ENCODE measurements around the gene MSI2.

Gene MSI2

DNA sequence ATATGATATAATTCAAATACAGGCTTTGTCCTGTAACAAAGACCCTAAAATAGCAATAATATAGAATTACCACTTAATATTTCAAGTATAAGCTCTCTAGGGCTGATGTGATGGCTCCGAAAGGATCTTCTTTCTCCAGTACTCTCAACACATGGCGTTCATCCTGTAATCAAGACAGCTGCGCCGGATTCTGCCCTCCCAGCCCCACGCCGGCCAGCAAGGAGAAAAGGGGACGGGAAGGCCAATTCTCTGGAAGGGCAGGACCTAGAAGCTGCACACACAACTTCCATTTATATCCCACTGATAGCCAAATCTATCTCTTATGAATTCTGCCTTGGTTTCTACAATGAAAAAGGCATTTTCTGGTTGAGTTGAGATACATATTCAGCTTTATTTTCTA is 456.8 kb downstream of the MSI2 start:
- DNase-seq, result no peak

DNA sequence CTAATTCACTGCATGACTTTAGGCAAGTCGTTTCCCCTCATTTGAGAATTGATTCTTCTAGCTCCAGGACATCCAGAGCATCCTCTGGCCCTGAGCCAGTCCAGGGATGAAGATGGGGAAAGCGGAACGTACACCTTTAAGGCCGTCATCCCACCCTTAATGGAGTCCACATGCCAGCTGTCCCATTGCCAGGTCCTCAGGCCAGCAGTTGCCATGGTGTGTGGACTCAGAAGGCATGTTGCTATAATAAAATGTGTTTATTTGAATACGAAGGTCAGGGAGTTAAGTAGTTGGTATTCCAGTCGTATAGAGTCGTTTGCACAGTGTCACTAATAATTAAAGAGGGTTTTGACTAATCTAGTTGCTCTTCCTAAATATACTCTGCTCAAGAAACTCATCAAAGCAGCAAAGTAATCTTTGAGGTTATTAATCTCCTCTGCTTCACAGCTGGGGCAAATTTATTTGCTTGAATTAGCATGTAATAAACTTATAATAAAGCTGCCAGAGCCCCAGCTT is 458.4 kb downstream of the MSI2 start:
- peak; percentile 73 for DNase-seq

DNA sequence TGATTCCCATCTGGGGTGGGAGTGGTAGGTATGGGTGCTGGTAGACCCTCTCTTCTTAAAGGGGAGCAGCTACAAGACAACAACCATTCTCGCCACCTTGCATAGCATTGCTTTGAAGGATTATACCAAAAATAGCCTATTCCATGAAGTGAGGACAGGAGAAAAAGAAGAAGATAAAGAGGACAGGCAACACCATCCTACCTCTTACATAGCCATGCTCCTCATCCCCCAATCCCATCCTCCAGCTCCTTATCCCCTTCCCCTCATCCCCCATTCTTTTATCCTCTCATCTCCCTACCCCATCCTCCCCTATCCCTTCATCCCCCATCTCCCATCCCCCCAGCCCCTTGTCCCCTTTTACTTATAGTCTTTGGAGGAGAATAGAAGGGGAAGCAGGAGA is 459.7 kb downstream of the MSI2 start:
- no peak for DNase-seq

DNA sequence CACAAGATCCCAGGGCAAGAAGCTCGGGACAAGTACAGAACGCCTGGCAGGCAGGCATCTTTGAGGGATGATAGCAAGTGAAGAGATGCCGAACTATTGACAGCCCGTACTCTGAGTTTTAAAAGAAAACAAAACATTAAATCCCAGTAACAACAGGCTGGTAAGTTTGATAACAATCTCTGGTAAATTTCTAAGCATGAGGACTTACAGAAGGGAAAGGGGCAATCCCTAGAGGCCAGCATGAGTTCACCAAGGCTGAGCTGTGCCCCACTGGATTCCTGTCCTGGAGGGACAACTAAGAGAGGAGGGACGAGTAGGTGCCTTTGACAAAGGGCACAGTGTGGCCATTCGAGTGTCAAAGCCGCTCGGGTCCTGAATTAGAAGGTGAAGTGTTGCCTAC is 462.6 kb downstream of the MSI2 start:
- DNase-seq, result no peak

DNA sequence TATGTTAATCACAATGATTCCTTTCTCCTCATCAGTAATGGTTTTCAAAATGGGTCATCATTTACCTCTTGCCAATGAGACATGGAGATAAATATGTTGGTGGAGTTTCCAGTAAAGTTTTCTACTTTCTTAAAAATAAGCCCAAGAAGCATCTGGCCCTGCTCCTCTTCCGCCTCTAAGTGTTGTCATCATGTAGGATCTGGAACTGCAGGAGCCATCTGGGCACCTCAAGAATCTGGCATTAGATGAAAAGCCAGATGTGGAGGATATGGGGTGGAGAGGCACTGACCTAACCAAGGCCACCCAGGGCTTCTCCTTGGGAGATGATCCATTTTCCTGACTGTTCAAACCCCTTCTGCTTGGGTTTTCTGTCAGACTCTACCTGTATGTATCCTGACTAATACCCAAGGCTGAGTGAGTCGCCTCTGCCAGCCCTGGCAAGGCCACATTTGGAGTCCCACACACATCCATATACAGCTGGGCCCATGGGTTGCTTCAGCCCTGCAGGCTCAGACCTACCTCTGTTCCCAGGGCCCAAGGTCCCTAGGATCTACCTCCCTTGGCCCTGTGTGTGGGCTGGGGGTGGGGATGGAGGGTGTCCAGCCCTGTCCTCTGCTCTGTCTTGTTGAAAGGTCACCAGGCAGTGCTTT is 464.2 kb downstream of the MSI2 start:
- no peak for DNase-seq

DNA sequence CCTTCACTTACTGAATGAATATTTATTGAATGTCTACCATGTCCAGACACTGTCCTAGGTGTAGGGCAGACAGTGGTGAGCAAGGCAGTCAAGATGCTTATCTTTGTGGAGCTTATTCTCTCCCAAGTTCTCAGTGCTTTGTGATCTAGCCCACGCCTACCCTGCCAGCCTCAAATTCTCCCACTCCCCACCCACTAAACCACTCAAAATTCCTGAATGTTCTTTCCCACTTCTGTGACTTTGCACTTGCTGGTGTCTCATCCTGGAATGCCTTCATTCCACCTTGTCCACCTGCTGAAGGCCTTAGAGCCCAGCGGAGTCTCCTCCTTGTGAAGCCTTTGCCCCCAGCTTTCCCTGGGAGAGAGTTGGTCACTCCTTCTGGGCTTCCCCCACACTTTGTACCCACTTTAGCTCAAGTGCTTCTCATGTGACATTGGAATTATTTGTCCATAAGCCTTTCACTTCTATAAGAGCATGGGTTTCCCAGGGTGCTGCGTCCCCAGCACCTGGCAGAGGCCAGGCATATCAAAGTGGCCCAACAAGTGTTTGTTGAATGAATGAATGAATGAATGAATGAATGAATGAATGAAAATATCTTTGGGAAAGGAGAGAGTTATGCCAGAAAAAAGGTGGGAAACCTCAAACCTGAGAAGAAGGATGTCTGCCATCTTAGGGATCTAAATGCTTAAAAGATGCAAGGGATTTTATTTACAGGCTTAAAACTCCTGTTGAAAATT is 465.8 kb downstream of the MSI2 start:
- DNase-seq, result no peak

DNA sequence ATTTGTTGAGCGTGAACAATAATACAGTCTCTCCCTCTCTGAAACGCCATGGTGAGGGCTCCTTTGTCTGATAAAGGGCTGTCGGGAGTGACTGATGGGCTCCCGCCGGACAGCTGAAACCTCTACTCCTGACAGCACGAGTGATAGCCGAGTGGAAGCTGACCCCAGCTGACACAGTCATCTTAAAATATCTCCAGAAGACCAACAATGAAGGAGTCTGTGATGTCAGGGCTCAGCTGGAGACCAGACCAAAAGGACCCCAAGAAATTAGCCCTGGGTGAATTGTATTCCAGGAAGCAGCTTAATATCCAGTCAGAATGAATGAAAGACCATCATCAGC is 466.4 kb downstream of the MSI2 start:
- no peak for DNase-seq

DNA sequence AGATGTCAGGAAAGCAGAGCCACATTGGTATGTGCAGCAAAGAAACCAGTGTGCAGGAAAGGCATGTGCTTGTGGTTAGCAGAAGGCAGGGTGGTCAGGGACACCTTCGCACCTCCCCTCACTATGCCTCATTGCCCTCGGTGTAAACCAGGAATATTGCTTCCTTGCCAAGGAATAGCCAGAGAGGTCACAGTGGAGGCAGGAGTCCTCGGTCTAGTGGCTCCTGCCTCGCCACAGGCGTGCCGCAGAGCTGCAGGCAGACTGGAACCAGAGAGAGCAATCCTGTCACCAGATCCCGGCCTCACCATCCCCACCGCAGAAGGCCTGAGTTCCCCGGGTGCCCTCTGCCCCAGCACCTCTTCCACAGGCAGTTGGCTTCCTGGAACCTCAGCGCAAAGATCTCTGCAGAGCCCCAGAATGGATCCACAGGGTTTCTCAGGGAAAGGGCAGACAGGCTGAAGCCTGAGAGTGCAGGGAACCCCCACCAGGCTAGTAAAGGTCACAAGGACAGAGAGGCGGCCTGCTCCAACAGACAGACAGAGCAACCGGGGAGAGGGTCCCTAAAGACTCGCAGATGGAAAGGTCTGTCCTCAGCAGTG is 467.2 kb downstream of the MSI2 start:
- no peak for DNase-seq

DNA sequence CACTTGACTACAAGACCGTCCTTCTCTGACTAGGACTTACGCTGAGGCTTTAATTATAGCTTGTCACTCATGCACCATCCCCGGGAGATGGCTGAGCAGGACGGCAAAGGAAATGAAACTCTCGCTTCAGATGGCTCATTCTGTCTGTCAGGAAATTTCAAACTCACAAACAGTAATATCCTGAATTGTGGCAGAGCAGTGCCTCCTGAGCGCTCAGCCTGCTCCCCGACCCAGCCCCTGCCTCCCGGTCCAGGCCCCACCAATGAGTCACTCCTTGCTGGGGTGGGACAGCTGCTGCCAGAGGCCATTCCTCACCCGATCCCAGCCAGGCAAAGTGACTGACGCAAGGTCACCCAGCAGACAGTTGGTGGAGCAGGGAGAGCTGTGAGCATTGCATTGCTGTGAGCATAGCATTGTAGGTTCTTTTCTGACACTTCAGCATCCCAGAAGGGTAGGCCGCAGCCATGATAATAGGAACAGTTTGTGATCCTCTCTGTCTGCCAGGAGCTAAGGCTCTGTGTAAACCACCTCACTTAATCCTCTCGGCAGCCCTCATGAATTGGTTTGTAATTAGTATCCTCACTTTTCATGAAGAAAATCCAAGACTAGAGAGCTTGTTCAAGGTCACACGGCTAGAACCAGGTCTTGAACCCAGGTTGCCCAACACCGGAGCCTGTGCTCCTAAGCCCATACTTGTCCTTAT is 467.9 kb downstream of the MSI2 start:
- no peak for DNase-seq

DNA sequence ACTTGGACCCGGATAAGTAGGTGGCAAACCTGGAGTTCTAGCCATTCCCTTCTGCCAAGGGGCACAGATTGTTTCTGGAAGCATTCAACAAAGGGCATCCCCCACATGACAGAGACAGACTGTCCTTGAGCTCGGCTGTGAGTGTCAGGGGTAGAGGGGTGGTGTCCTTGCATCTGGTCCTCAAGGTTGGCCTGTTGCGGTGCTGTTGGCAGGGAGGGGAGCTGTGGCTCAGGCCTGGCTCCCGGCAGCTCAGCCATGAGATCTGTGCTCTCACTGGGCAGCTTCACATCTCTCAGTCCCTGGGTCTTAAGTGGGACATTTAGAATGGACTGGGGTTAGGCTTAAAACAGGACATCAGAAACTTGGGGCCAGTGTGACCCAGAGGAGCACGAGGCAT is 468.4 kb downstream of the MSI2 start:
- no peak for DNase-seq

DNA sequence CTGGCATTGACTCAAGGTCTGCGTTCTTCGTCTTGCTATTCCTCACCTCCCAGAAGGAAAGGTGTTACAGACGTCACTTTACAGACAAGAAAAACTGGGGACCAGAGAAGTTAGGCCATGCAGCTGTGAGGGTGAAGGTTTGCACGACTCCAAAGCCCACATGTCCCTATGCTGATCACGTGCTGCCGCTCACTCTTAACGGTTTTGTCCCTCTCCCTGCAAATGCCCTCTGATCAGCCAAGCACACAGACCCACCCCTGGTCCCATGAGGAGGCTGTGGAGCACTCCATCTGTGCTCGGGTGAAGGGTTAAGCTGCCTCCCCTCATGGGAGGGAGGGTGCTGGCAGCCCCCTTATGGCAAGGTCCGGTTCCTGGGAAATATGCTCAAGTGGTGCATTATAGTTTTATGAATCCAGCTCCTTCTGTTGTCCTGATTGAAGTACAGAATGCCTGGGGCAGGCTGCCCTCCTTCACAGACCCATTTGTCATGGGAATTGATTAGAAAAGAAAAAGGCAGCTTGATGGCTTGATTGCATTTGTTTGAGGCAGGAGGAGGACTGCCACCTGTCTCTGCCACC is 470.0 kb downstream of the MSI2 start:
- no peak for DNase-seq

DNA sequence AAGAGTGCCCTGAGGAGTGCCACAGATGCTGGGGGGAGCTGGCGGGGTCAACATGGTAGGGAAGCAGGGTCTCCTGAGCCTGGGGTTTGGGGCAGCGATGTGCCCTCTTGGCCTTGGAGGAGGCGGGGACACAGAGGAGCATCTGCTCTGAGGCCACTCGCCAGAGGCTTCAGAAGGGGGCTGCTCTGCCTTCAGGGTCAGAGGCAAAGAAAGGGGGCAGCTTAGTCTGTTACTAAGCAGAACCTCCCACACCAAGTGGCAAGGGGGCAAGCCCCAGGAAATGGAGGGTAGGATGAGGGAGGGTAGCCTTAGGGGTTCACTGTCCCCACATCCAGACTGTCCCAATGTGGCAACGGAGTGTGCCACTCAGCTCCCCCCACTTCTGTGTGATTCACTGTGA is 470.5 kb downstream of the MSI2 start:
- DNase-seq, result no peak

DNA sequence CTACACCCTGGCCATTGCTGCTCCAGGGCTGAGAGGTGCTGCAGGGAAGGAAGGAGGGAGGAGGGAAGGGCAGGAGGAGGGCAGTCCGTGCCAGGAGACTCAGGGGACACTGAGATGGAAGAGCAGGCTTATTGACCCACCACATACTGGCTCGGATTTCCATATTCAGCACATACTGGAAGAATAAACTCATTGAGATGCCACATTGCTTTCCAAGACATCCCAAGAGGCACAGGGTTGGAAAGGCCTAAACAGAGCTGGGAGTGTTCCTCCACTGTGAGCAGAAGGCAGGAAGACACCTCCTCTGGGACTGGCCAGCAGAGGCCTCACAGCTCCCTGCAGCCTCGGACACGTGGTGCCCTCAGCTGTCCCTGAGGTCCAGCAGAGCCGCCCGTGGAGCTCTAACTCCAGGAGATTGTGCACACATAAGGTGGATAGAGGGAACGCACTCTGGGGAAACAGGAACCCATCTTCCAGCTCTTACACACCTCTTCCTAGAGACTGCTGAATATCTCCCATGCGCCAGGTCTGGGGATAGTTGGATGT is 471.4 kb downstream of the MSI2 start:
- no peak for DNase-seq

DNA sequence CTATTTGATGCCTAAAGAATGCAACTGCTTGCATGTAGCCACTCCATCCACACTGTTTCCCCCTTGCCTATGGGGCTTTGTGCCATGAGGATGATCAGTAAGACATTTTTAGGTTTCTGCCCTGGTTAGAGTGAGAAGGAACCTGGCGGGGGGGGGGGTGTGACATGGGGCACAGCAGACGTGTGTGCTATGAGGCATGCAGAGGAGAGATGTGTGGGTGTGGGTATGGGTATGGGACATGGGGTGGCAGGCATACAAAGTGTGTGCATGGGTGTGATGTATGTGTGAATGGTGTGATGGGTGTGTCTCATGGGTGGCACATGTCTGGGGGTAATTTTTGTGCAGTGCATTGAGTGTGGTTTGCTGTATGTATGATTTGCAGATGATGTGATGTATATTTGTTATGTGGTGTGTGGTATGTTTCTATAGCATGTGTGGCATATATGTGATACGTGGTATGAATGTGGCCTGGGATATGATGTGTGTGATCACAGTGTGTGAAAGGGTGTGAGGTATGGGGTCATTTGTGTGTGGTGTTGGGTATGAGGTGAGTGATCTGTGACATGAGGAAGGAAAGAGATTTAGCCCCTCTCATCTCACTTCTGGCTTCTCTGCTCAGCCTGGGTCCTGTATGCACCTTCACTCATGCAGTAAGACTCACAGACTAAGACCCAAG is 473.8 kb downstream of the MSI2 start:
- no peak for DNase-seq

DNA sequence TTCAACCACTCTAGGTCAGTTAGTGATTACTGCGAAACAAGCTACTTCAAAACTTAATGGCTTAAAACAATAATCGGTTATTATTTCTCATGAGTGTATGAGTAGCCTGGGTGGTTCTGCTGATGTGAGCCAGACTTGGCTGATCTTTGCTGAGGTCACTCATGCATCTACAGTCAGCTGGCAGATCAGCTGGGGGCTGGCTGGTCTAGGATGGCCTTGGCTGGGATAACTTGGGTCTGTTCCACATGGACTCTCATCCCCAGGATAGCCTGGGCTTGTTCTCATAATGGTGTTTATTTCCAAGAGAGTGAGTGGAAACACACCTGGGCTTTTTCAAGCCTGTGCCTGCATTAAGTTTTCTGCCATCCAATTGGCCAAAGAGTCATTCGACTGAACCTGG is 475.7 kb downstream of the MSI2 start:
- DNase-seq, result peak; percentile 41

DNA sequence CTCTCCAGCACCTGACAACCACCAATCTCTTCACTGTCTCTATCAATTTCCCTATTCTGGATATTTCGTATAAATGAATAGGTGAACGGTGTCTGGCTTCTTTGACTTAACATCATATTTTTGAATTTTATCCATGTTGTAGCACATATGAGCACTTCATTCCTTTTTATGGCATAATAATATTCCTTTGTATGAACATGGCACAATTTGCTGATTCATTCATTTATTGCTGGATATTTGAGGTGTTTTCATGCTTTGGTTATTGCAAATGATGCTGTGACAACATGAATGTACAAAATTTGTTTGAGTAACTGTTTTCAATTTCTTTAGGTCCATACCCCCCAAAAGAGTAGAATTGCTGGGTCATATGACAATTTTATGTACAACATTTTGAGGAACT is 476.8 kb downstream of the MSI2 start:
- no peak for DNase-seq
